AG04449 (cell line): Measurements from ENCODE around the gene CAT.

ENCODE experiments used
- CTCF ChIA-PET: fragments of 350-600 bp; formaldehyde crosslinking; extraction: SDS; loops from one replicate; lab custom pipeline; 2021; ENCODE audit warnings: antibody characterized with exemption; lab: Yijun Ruan, JAX
- POLR2A ChIA-PET: fragments of 400-600, 350-600 bp; formaldehyde crosslinking; extraction: SDS; loops from one replicate; lab custom pipeline; 2020; ENCODE audit warnings: antibody characterized with exemption, inconsistent platforms; lab: Yijun Ruan, JAX
- DNase-seq: peaks from one replicate; pipeline ENCODE4 v3.0.0-alpha.2; 2010; ENCODE audit warnings: low read depth, low spot score
- H3K4me3 ChIP-seq: 2 replicates; pipeline ENCODE4 v1.5.1; 2011; ENCODE audit warnings: low read depth, mild to moderate bottlenecking, control low read depth, low read length
- CTCF ChIP-seq: IDR thresholded peaks from one replicate; pipeline ENCODE4 v1.5.1; 2011; ENCODE audit warnings: mild to moderate bottlenecking, moderate library complexity, low read length, control low read depth, inconsistent platforms; ENCODE audit not compliant: insufficient read depth; ENCODE audit errors: missing control alignments

CAT gene

GRCh38 chr11:34437224-34438125, 1.3 kb upstream of the CAT start:
- peak overlapping the region; percentile 92 for H3K4me3 ChIP-seq
- ChIA-PET POLR2A (interaction anchor here (1.4 kb wide), 1 partner anchor 12 kb away, joined by 4 read pairs; no protein-coding TSS in a partner anchor), CTCF (interaction anchor here (0.7 to 1.7 kb wide), 6 partner anchors 10 to 263 kb away, joined by 3 to 5 read pairs (median 4); partner anchors contain the start of gene ABTB2)
- no peak for TF ChIP-seq CTCF
- no peak for DNase-seq

GRCh38 chr11:34439610-34440198, 970 bp downstream of the CAT start:
- no peak for TF ChIP-seq CTCF
- DNase-seq, result no peak
- H3K4me3 ChIP-seq, result peak overlapping the region; percentile 92
- ChIA-PET POLR2A (no interaction called here), CTCF (interaction anchor here (0.9 to 1.2 kb wide), 2 partner anchors 8 to 29 kb away, joined by 3 read pairs; no protein-coding TSS in a partner anchor)

DNA sequence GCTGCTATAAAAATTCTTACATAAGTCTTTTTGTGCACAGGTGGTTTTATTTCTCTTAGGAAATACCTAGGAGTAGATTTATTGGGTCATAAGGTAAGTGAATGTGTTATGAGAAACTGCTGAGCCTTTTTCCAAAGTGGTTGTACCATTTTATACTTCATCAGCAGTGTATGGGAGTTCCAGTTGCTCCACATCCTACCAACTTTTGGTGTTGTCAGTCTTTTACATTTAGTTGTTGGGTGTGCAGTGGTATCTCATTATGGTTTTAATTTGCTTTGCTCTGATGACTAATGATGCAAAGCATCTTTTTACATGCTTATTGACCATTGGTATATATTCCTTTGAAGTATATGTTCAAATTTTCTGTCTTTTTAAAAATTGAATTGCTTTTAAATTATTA, 3.1 kb downstream of the CAT start:
- H3K4me3 ChIP-seq, result no peak overlapping the region
- TF ChIP-seq CTCF, result no peak
- DNase-seq, result no peak
- ChIA-PET CTCF (interaction anchor here (1.2 to 2.3 kb wide), 3 partner anchors 11 to 51 kb away, joined by 3 to 6 read pairs (median 3); no protein-coding TSS in a partner anchor), POLR2A (no interaction called here)

DNA sequence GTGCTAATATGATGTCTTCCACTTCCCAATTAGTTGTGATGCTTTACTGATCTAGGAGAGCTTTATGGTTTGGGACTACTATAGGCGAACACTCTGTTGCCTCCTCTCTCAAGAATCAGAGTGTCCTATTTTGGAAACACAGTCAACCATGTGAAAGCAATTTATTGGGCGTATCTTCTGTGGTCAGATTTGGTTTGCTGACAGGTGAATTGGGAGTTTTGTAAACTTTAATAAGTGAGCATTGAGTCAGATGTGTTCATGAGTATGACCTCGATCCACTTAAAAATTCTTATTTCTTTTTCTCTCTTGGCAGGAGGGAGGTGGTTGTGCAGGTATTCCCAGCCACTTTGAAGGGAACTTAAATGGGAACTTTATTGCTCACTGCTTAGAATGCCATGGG, 4.4 kb downstream of the CAT start:
- DNase-seq, result no peak
- POLR2A ChIA-PET, result no interaction called here
- CTCF ChIA-PET, result interaction anchor here (1.2 to 2.3 kb wide), 2 partner anchors 25 to 50 kb away, joined by 3 to 6 read pairs; no protein-coding TSS in a partner anchor
- H3K4me3 ChIP-seq, result no peak overlapping the region
- no peak for TF ChIP-seq CTCF

DNA sequence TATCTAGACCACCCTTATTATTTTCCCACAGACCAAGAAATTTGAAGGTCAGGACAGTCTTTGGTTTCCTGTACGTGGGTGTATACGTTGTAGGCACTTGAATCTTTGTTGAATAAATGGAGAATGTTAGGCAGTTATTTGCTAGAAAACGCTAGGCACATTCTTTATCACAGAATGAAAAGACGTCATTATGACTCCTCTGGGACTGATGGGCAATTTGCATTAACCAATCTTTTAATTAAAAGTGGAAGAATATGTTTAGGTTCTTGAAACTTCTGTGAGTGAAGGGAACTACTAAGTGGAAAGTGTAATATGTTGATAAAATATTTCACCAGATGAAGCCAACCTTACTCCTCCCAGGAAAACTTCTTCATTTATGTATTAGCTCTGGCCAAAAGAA, 5.7 kb downstream of the CAT start:
- no peak for TF ChIP-seq CTCF
- POLR2A ChIA-PET, result no interaction called here
- DNase-seq, result no peak
- H3K4me3 ChIP-seq, result no peak overlapping the region
- CTCF ChIA-PET, result no interaction called here

DNA sequence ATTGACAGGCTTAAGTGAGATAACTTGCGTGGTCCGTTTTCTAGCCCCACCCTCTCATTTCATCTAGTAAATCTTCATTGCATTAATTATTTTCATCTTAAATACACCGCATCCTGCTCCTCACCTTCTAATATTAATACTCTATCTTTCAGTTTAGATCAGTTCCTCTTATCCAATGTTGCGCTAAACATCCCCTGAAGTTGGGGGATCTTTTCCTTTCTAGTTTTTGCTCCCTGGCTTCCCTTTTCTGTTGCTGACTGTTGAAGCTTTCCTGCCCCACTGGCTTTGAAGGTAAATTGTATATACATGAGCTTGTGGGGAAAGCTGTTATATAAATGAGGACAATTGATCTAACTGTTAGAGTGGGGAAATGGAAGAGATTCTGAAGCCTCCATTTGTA, 7.2 kb downstream of the CAT start:
- no peak for DNase-seq
- no peak for TF ChIP-seq CTCF
- POLR2A ChIA-PET, result no interaction called here
- CTCF ChIA-PET, result no interaction called here
- H3K4me3 ChIP-seq, result no peak overlapping the region
